Stimulated activated effector memory CD8-positive, alpha-beta T cell treated with anti-CD3 and anti-CD28 coated beads, Interleukin-12 subunit alpha, Interleukin-12 subunit beta, amount 100 ng/mL, for 72 hours (primary cell): ENCODE measurements around the gene THRA.
A peak's percentile ranks its signal among the peaks of the same experiment; 100 is the strongest.

ENCODE experiments used
- ATAC-seq: fragments of 150-1000 bp; cut with Tn5 transposase; 2 replicates; pipeline ENCODE4 v1.10.0; 2021
- DNase-seq, 2 donors: peaks; one replicate each; pipeline ENCODE4 v3.0.0; 2021 to 2022; ENCODE audit warnings: low spot score in 2 of 2
- H3K27ac Mint-ChIP-seq: one replicate; pipeline ENCODE4 v1.8.0; 2022; ENCODE audit warnings: mild to moderate bottlenecking, mixed read lengths
- H3K36me3 Mint-ChIP-seq: one replicate; pipeline ENCODE4 v1.8.0; 2022; ENCODE audit warnings: mild to moderate bottlenecking, mixed read lengths
- H3K4me1 Mint-ChIP-seq: one replicate; pipeline ENCODE4 v1.8.0; 2022; ENCODE audit warnings: mixed read lengths
- H3K4me3 Mint-ChIP-seq: one replicate; pipeline ENCODE4 v1.8.0; 2022; ENCODE audit warnings: mild to moderate bottlenecking, mixed read lengths
- H3K9me3 Mint-ChIP-seq: one replicate; pipeline ENCODE4 v1.8.0; 2022; ENCODE audit warnings: mixed read lengths

The THRA gene

GRCh38 chr17:40095944-40096791, 33.4 kb downstream of the THRA start:
- peak overlapping the region; percentile 95 for H3K4me3 Mint-ChIP-seq
- peak; percentile 60 to 92 for DNase-seq
- H3K27ac Mint-ChIP-seq, result peak overlapping the region; percentile 98
- ATAC-seq, result peak; percentile 81
- H3K9me3 Mint-ChIP-seq, result no peaks in the 10 kb centered on the region
- H3K36me3 Mint-ChIP-seq, result peaks cover 88% of the 10 kb centered on the region
- peaks cover 83% of the 10 kb centered on the region for H3K4me1 Mint-ChIP-seq

- H3K9me3 Mint-ChIP-seq, result no peaks in the 10 kb centered on the region
- no peak for ATAC-seq
- no peak for DNase-seq
- H3K4me3 Mint-ChIP-seq, result peak overlapping the region; percentile 95
- peak overlapping the region; percentile 98 for H3K27ac Mint-ChIP-seq
- H3K4me1 Mint-ChIP-seq, result peaks cover 84% of the 10 kb centered on the region
- peaks cover 79% of the 10 kb centered on the region for H3K36me3 Mint-ChIP-seq
Observed at GRCh38 chr17:40097087-40097486, 34.3 kb downstream of the THRA start.

GRCh38 chr17:40097931-40098845, 35.4 kb downstream of the THRA start:
- Mint-ChIP-seq H3K4me1 (peaks cover 92% of the 10 kb centered on the region), H3K27ac (peak overlapping the region; percentile 98), H3K36me3 (peaks cover 71% of the 10 kb centered on the region), H3K9me3 (no peaks in the 10 kb centered on the region), H3K4me3 (peak overlapping the region; percentile 95)
- ATAC-seq (no peak), DNase-seq (no peak)

- ATAC-seq (peak; percentile 77), DNase-seq (peak; percentile 94 to 99)
- no peaks in the 10 kb centered on the region for H3K9me3 Mint-ChIP-seq
- H3K27ac Mint-ChIP-seq, result peak overlapping the region; percentile 98
- H3K4me3 Mint-ChIP-seq, result peak overlapping the region; percentile 95
- peaks cover 64% of the 10 kb centered on the region for H3K36me3 Mint-ChIP-seq
- peaks cover 92% of the 10 kb centered on the region for H3K4me1 Mint-ChIP-seq
Observed at GRCh38 chr17:40098846-40099618, 36.3 kb downstream of the THRA start.

GRCh38 chr17:40099619-40100418, 37.1 kb downstream of the THRA start:
- peak overlapping the region; percentile 95 for H3K4me3 Mint-ChIP-seq
- H3K27ac Mint-ChIP-seq, result peak overlapping the region; percentile 98
- no peak for ATAC-seq
- H3K9me3 Mint-ChIP-seq, result no peaks in the 10 kb centered on the region
- peaks cover 56% of the 10 kb centered on the region for H3K36me3 Mint-ChIP-seq
- peaks cover 97% of the 10 kb centered on the region for H3K4me1 Mint-ChIP-seq
- no peak for DNase-seq

GRCh38 chr17:40100419-40100668, 37.6 kb downstream of the THRA start, which contains the start of gene NR1D1:
Gene NR1D1, minus strand, starts transcription at chr17:40100589. Its CDS starts 495 bp downstream, at chr17:40100094.
- no peaks in the 10 kb centered on the region for H3K9me3 Mint-ChIP-seq
- peak within 1 kb of the TSS; percentile 98 for H3K27ac Mint-ChIP-seq
- DNase-seq, result no peak
- ATAC-seq, result no peak
- H3K4me3 Mint-ChIP-seq, result peak within 1 kb of the TSS; percentile 95
- H3K36me3 Mint-ChIP-seq, result peaks cover 51% of the 10 kb centered on the region
- H3K4me1 Mint-ChIP-seq, result peaks cover 97% of the 10 kb centered on the region

GRCh38 chr17:40100669-40101366, 38.1 kb downstream of the THRA start:
- peak overlapping the region; percentile 95 for H3K4me3 Mint-ChIP-seq
- H3K27ac Mint-ChIP-seq, result peak overlapping the region; percentile 98
- H3K4me1 Mint-ChIP-seq, result peaks cover 97% of the 10 kb centered on the region
- ATAC-seq (peak; percentile 29), DNase-seq (peak; percentile 81 to 94)
- no peaks in the 10 kb centered on the region for H3K9me3 Mint-ChIP-seq
- H3K36me3 Mint-ChIP-seq, result peaks cover 46% of the 10 kb centered on the region

- Mint-ChIP-seq H3K4me1 (peaks cover 97% of the 10 kb centered on the region), H3K27ac (peak overlapping the region; percentile 98), H3K36me3 (peaks cover 38% of the 10 kb centered on the region), H3K9me3 (no peaks in the 10 kb centered on the region), H3K4me3 (peak overlapping the region; percentile 95)
- ATAC-seq, result no peak
- DNase-seq, result no peak
Observed at GRCh38 chr17:40101367-40102210, 38.8 kb downstream of the THRA start.

- peaks cover 97% of the 10 kb centered on the region for H3K4me1 Mint-ChIP-seq
- H3K36me3 Mint-ChIP-seq, result peaks cover 31% of the 10 kb centered on the region
- H3K4me3 Mint-ChIP-seq, result peak overlapping the region; percentile 46
- peak overlapping the region; percentile 64 for H3K27ac Mint-ChIP-seq
- H3K9me3 Mint-ChIP-seq, result no peaks in the 10 kb centered on the region
- ATAC-seq (no peak), DNase-seq (no peak)
Observed at GRCh38 chr17:40103071-40103661, 40.4 kb downstream of the THRA start.

GRCh38 chr17:40103688-40104087, 40.9 kb downstream of the THRA start:
- Mint-ChIP-seq H3K4me3 (peak overlapping the region; percentile 46), H3K4me1 (peaks cover 95% of the 10 kb centered on the region), H3K27ac (peak overlapping the region; percentile 64), H3K9me3 (no peaks in the 10 kb centered on the region), H3K36me3 (peaks cover 26% of the 10 kb centered on the region)
- DNase-seq (no peak), ATAC-seq (no peak)

GRCh38 chr17:40104594-40105486, 42.1 kb downstream of the THRA start:
- Mint-ChIP-seq H3K4me1 (peaks cover 91% of the 10 kb centered on the region), H3K36me3 (peaks cover 14% of the 10 kb centered on the region), H3K4me3 (no peak overlapping the region), H3K27ac (peak overlapping the region; percentile 95), H3K9me3 (no peaks in the 10 kb centered on the region)
- DNase-seq, result no peak
- no peak for ATAC-seq
